HEK293 (cell line): ENCODE measurements around the gene DOP1A.

Experiments
- CTCF ChIA-PET: fragments of 350-600 bp; formaldehyde crosslinking; extraction: SDS; loops from one replicate; lab custom pipeline; 2021; ENCODE audit warnings: antibody characterized with exemption; lab: Yijun Ruan, JAX
- POLR2A ChIA-PET: fragments of 300-600 bp; formaldehyde crosslinking; extraction: SDS; loops from one replicate; lab custom pipeline; 2020; ENCODE audit warnings: antibody characterized with exemption, inconsistent platforms; lab: Yijun Ruan, JAX
- H3K27ac ChIP-seq: fragments of 200-500 bp; sonication (Bioruptor generic); 2 replicates; pipeline ENCODE4 v1.5.1; 2014; ENCODE audit warnings: low read depth, low read length, control low read depth, inconsistent platforms; ENCODE audit errors: extremely low read depth
- H3K36me3 ChIP-seq, 2 experiments: fragments of 200-500 bp in 1 of 2; sonication (Bioruptor generic) in 1 of 2; 1 replicate in 1 of 2; 2 replicates in 1 of 2; pipeline ENCODE4 v1.5.1; 2014 to 2017; ENCODE audit warnings: inconsistent platforms in 2 of 2, low read length in 2 of 2; ENCODE audit not compliant: control insufficient read depth in 2 of 2, insufficient read depth in 1 of 2
- H3K4me1 ChIP-seq: fragments of 200-500 bp; sonication (Bioruptor generic); 2 replicates; pipeline ENCODE4 v1.5.1; 2014; ENCODE audit warnings: mild to moderate bottlenecking, low read length, inconsistent platforms; ENCODE audit not compliant: control insufficient read depth, insufficient read depth
- H3K4me3 ChIP-seq: 2 replicates; pipeline ENCODE4 v1.5.1; 2011; ENCODE audit warnings: low read depth, mild to moderate bottlenecking, control low read depth, low read length, moderate library complexity
- H3K9me3 ChIP-seq: fragments of 200-500 bp; sonication (Bioruptor generic); 2 replicates; pipeline ENCODE4 v1.5.1; 2014; ENCODE audit warnings: low read depth, low read length, inconsistent platforms; ENCODE audit not compliant: control insufficient read depth, insufficient read depth
- KLF8 ChIP-seq: fragments of 450-650 bp; formaldehyde crosslinking; IDR thresholded peaks from 2 replicates; pipeline ENCODE4 v1.5.1; 2016; ENCODE audit warnings: missing biosample characterization, missing genetic modification characterization
- PRDM1 ChIP-seq: fragments of 450-650 bp; formaldehyde crosslinking; IDR thresholded peaks from 2 replicates; pipeline ENCODE4; 2016; ENCODE audit warnings: missing biosample characterization, missing genetic modification characterization
- YY1 ChIP-seq: fragments of 450-650 bp; formaldehyde crosslinking; IDR thresholded peaks from 2 replicates; pipeline ENCODE4 v1.5.1; 2018; ENCODE audit warnings: missing biosample characterization, missing genetic modification characterization
- ZBTB1 ChIP-seq: fragments of 450-650 bp; formaldehyde crosslinking; IDR thresholded peaks from 2 replicates; pipeline ENCODE4 v1.5.1; 2016; ENCODE audit warnings: missing biosample characterization, missing genetic modification characterization
- ZBTB17 ChIP-seq: fragments of 450-650 bp; formaldehyde crosslinking; IDR thresholded peaks from 2 replicates; pipeline ENCODE4 v1.5.1; 2016; ENCODE audit warnings: missing biosample characterization, missing genetic modification characterization
- ZBTB8A ChIP-seq: fragments of 450-650 bp; formaldehyde crosslinking; IDR thresholded peaks from 2 replicates; pipeline ENCODE4 v1.5.1; 2016; ENCODE audit warnings: missing biosample characterization, missing genetic modification characterization
- ZFP37 ChIP-seq: fragments of 450-650 bp; formaldehyde crosslinking; IDR thresholded peaks from 2 replicates; pipeline ENCODE4 v1.5.1; 2016; ENCODE audit warnings: missing biosample characterization, missing genetic modification characterization
- ZNF175 ChIP-seq: fragments of 450-650 bp; formaldehyde crosslinking; IDR thresholded peaks from 2 replicates; pipeline ENCODE4 v1.5.1; 2016; ENCODE audit warnings: missing biosample characterization, missing genetic modification characterization
- ZNF223 ChIP-seq: fragments of 450-650 bp; formaldehyde crosslinking; IDR thresholded peaks from 2 replicates; pipeline ENCODE4 v1.5.1; 2016; ENCODE audit warnings: missing biosample characterization, missing genetic modification characterization
- ZNF266 ChIP-seq: fragments of 450-650 bp; formaldehyde crosslinking; IDR thresholded peaks from 2 replicates; pipeline ENCODE4 v1.5.1; 2016; ENCODE audit warnings: missing biosample characterization, missing genetic modification characterization, low read depth
- ZNF514 ChIP-seq: fragments of 450-650 bp; formaldehyde crosslinking; IDR thresholded peaks from 2 replicates; pipeline ENCODE4 v1.5.1; 2016; ENCODE audit warnings: missing biosample characterization, missing genetic modification characterization
- ZNF549 ChIP-seq: fragments of 450-650 bp; IDR thresholded peaks from 2 replicates; pipeline ENCODE4 v1.5.1; 2018; ENCODE audit warnings: missing biosample characterization, missing genetic modification characterization, mild to moderate bottlenecking, inconsistent platforms, moderate library complexity
- ZNF747 ChIP-seq: fragments of 450-650 bp; formaldehyde crosslinking; IDR thresholded peaks from 2 replicates; pipeline ENCODE4 v1.5.1; 2016; ENCODE audit warnings: missing biosample characterization, missing genetic modification characterization
- TF ChIP-seq, protein P1 (sequence below): fragments of 450-650 bp; formaldehyde crosslinking; IDR thresholded peaks from 2 replicates; pipeline ENCODE4; 2016; ENCODE audit warnings: missing biosample characterization, missing genetic modification characterization
- TF ChIP-seq, protein P2 (sequence below): fragments of 450-650 bp; formaldehyde crosslinking; IDR thresholded peaks from 2 replicates; pipeline ENCODE4 v1.5.1; 2016; ENCODE audit warnings: missing biosample characterization, missing genetic modification characterization
- TF ChIP-seq, protein P3 (sequence below): fragments of 450-650 bp; formaldehyde crosslinking; IDR thresholded peaks from 2 replicates; pipeline ENCODE4 v1.5.1; 2016; ENCODE audit warnings: missing biosample characterization, missing genetic modification characterization

Gene DOP1A

DNA sequence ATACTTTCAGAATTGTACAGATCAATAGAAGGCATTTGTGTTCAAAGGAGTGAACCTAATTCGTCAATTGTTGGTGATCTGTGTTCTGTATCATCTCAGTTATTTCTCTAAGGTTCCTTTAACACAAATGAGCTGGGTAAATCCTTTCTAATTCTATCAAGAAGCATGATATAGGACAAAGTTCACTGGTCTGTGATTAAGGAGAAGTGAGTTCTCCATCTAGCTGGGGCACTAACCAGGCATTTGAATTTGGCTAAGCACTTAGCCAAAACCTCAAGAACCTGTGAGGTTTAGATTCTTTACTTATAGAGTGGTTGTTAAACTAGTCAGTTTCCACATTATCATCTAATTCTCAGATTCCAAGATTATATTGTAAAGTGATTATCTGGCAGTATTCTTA is 50.3 kb downstream of the DOP1A start (continued):
- TF ChIP-seq, protein P1, sequence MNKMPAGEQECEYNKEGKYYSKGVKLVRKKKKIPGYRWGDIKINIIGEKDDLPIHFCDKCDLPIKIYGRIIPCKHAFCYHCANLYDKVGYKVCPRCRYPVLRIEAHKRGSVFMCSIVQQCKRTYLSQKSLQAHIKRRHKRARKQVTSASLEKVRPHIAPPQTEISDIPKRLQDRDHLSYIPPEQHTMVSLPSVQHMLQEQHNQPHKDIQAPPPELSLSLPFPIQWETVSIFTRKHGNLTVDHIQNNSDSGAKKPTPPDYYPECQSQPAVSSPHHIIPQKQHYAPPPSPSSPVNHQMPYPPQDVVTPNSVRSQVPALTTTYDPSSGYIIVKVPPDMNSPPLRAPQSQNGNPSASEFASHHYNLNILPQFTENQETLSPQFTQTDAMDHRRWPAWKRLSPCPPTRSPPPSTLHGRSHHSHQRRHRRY = no peak

DNA sequence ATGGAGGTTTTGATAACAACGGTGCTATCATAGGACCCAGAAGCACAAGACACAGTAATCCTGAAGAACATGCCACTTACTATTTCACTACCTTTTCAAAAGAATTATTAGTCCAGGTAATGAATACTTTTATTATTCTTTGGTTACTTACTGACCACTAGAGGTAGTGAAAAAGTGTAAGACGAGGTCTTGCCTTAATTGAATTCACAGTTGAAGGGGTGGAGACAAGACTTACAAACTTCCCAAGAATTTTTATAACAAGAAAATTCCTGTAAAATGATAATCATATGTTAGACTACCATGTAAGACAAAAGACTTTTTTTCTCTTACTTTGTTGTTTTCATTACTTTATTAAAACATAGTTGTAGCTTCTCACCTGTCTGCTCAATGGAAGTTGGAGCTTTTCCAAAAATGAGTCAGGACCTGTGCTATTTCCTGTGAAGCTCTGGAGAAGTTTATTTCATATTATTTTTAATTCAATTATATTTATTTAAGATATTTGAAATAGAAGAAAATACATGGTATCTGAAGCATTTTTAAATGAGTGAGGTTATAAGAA is 52.4 kb downstream of the DOP1A start:
- H3K27ac ChIP-seq = no peak overlapping the region
- no peaks in the 10 kb centered on the region for H3K4me1 ChIP-seq
- TF ChIP-seq YY1 (tag by site-specific recombination) = no peak
- no peak for TF ChIP-seq ZBTB17 (tag by site-specific recombination)
- TF ChIP-seq, protein P2, sequence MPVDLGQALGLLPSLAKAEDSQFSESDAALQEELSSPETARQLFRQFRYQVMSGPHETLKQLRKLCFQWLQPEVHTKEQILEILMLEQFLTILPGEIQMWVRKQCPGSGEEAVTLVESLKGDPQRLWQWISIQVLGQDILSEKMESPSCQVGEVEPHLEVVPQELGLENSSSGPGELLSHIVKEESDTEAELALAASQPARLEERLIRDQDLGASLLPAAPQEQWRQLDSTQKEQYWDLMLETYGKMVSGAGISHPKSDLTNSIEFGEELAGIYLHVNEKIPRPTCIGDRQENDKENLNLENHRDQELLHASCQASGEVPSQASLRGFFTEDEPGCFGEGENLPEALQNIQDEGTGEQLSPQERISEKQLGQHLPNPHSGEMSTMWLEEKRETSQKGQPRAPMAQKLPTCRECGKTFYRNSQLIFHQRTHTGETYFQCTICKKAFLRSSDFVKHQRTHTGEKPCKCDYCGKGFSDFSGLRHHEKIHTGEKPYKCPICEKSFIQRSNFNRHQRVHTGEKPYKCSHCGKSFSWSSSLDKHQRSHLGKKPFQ = no peak
- no peak for TF ChIP-seq PRDM1 (tag by site-specific recombination)
- no peak for TF ChIP-seq ZNF266
- TF ChIP-seq ZNF175 (tag by site-specific recombination) = no peak
- no peak for TF ChIP-seq ZNF747 (tag by site-specific recombination)
- TF ChIP-seq, all 188 proteins: peak for 0
- ChIA-PET CTCF (interaction anchor here (1.4 kb wide), 1 partner anchor 53 kb away, joined by 5 read pairs; the partner anchor contains the start of gene DOP1A), POLR2A (no interaction called here)
- Histone ChIP-seq H3K4me3 (no peak overlapping the region), H3K36me3 (peaks cover 19 to 50% of the 10 kb centered on the region in 2 experiments; a peak in 2 of 3 replicates), H3K9me3 (no peaks in the 10 kb centered on the region)

DNA sequence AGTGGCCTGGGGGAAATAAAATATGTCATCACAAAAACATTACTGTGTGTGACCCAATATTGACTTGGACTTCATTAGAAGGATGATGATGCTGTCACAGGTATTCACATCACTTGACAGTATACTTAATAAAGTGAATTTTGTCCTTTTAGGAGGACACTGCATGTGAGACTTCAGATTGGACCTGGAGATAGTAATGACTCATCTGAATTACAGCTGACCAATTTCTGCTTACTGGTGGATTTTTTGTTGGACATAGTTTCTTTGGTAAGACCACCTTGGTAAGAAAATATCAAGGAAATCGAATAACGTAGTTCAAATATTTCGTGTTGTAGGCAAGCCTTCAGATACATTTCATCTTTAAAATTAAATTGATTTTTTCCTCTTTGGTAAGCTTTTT is 57.1 kb downstream of the DOP1A start:
- H3K4me1 ChIP-seq = no peaks in the 10 kb centered on the region
- no peak for TF ChIP-seq ZNF223 (tag by site-specific recombination)
- TF ChIP-seq ZFP37 (tag by site-specific recombination) = no peak
- TF ChIP-seq, protein P3, sequence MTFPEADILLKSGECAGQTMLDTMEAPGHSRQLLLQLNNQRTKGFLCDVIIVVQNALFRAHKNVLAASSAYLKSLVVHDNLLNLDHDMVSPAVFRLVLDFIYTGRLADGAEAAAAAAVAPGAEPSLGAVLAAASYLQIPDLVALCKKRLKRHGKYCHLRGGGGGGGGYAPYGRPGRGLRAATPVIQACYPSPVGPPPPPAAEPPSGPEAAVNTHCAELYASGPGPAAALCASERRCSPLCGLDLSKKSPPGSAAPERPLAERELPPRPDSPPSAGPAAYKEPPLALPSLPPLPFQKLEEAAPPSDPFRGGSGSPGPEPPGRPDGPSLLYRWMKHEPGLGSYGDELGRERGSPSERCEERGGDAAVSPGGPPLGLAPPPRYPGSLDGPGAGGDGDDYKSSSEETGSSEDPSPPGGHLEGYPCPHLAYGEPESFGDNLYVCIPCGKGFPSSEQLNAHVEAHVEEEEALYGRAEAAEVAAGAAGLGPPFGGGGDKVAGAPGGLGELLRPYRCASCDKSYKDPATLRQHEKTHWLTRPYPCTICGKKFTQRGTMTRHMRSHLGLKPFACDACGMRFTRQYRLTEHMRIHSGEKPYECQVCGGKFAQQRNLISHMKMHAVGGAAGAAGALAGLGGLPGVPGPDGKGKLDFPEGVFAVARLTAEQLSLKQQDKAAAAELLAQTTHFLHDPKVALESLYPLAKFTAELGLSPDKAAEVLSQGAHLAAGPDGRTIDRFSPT = no peak
- no peak for TF ChIP-seq KLF8 (tag by site-specific recombination)
- no peak for TF ChIP-seq ZNF514 (tag by site-specific recombination)
- no peak for TF ChIP-seq ZBTB8A
- TF ChIP-seq ZNF549 = no peak
- TF ChIP-seq, protein P1 = no peak
- no peak for TF ChIP-seq ZBTB1 (tag by site-specific recombination)
- TF ChIP-seq, all 188 proteins: peak for 0
- ChIA-PET CTCF (no interaction called here), POLR2A (no interaction called here)
- Histone ChIP-seq H3K4me3 (no peak overlapping the region), H3K9me3 (no peaks in the 10 kb centered on the region), H3K36me3 (peaks cover 58 to 88% of the 10 kb centered on the region in 2 experiments), H3K27ac (no peak overlapping the region)
